ENCODE results near the gene GTF3C1. TPM values are rescaled to one million over a fixed set of nuclear protein-coding genes. Genes with fewer than 3 reads are reported as not detected.

The GTF3C1 gene
- total and polyA plus RNA-seq, 4 donors = 15.3 to 28.0 (median 22.2) TPM

GRCh38 chr16:27462846-27463682, 86.6 kb downstream of the GTF3C1 start (continued):
- TF ChIP-seq ZBTB33 (IDR thresholded peaks at IDR 0.05) = no peak
- TF ChIP-seq, protein P1, sequence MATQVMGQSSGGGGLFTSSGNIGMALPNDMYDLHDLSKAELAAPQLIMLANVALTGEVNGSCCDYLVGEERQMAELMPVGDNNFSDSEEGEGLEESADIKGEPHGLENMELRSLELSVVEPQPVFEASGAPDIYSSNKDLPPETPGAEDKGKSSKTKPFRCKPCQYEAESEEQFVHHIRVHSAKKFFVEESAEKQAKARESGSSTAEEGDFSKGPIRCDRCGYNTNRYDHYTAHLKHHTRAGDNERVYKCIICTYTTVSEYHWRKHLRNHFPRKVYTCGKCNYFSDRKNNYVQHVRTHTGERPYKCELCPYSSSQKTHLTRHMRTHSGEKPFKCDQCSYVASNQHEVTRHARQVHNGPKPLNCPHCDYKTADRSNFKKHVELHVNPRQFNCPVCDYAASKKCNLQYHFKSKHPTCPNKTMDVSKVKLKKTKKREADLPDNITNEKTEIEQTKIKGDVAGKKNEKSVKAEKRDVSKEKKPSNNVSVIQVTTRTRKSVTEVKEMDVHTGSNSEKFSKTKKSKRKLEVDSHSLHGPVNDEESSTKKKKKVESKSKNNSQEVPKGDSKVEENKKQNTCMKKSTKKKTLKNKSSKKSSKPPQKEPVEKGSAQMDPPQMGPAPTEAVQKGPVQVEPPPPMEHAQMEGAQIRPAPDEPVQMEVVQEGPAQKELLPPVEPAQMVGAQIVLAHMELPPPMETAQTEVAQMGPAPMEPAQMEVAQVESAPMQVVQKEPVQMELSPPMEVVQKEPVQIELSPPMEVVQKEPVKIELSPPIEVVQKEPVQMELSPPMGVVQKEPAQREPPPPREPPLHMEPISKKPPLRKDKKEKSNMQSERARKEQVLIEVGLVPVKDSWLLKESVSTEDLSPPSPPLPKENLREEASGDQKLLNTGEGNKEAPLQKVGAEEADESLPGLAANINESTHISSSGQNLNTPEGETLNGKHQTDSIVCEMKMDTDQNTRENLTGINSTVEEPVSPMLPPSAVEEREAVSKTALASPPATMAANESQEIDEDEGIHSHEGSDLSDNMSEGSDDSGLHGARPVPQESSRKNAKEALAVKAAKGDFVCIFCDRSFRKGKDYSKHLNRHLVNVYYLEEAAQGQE (IDR thresholded peaks at IDR 0.05) = no peak

GRCh38 chr16:27462200-27462845, 87.4 kb downstream of the GTF3C1 start:
- no peak overlapping the region for H3K9ac ChIP-seq (ENCODE audit: low read depth in 1 of 2, low read length in 2 of 2)
- no peaks in the 10 kb centered on the region for H3K9me3 ChIP-seq (ENCODE audit: control insufficient read depth in 4 of 4, low read length in 3 of 4)

DNA sequence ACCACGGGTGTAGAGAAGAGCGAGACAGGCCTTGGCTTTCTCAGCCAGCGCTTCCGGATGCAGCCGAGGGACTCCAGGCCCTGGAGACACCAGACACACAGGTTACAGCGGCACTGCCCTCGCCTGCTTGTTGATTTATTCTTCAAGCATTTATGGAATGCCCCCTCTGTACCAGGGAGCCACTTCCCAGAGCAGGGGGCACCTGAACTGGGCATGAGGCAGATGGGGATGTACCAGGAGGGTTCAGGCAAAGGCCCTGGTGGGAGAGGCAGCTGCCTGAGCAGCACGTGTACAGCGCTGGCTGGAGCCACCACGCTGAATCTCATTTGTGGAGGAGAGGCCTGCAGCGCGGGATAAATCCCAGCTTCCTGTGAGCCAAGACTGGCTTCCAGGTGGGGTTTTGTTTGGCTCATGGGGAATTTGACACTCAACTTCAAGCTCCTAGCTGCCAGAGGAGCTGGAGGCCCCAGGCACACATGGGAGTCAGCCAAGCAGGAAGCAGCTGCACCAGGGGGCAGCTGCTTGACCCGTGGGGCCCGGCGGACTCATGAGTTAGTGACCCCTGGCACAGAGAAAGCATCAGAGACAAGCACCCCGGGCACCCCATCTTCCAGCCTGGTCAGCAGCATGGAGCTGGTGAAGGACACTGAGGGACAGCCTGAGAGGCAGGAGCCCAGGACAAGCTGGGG, 88.1 kb downstream of the GTF3C1 start:
- TF ChIP-seq HNF4G (IDR thresholded peaks at IDR 0.05) (no peak), EGR1 (IDR thresholded peaks at IDR 0.05; ENCODE audit: low read depth in 2 of 2) (no peak), NR2F2 (IDR thresholded peaks at IDR 0.05) (peak; percentile 72)
- H3K9me3 ChIP-seq (ENCODE audit: control insufficient read depth in 4 of 4, low read length in 3 of 4) = no peaks in the 10 kb centered on the region
- H3K27ac ChIP-seq (ENCODE audit: low read depth in 1 of 2, low read length in 2 of 2) = no peak overlapping the region
- no peak for DNase-seq (ENCODE audit: low spot score)
- no peak overlapping the region for H3K9ac ChIP-seq (ENCODE audit: low read depth in 1 of 2, low read length in 2 of 2)
- peaks cover 13 to 59% (median 28%) of the 10 kb centered on the region in 4 donors for H3K36me3 ChIP-seq (ENCODE audit: control insufficient read depth in 4 of 4, insufficient read depth in 3 of 4, low read depth in 1 of 4, low read length in 3 of 4)
- no peaks in the 10 kb centered on the region for H3K4me1 ChIP-seq (ENCODE audit: control insufficient read depth in 4 of 4, insufficient read depth in 4 of 4, low read length in 3 of 4)
- WGBS = 85% methylated on average over 16 of the region's 16 CpGs
- no peak overlapping the region for H3K4me3 ChIP-seq (ENCODE audit: low read depth in 1 of 3, low read length in 3 of 3)
- H3K27me3 ChIP-seq (ENCODE audit: control insufficient read depth in 4 of 4, insufficient read depth in 4 of 4, low read length in 3 of 4) = no peaks in the 10 kb centered on the region

More at GRCh38 chr16:27462200-27462845, 87.4 kb downstream of the GTF3C1 start:
- no peak for TF ChIP-seq HNF4G (IDR thresholded peaks at IDR 0.05)
- DNase-seq (ENCODE audit: low spot score) = no peak
- WGBS = 91% methylated on average over 18 of the region's 18 CpGs
- Histone ChIP-seq H3K4me3 (ENCODE audit: low read depth in 1 of 3, low read length in 3 of 3) (no peak overlapping the region), H3K4me1 (ENCODE audit: control insufficient read depth in 4 of 4, insufficient read depth in 4 of 4, low read length in 3 of 4) (no peaks in the 10 kb centered on the region), H3K27me3 (ENCODE audit: control insufficient read depth in 4 of 4, insufficient read depth in 4 of 4, low read length in 3 of 4) (no peaks in the 10 kb centered on the region), H3K36me3 (ENCODE audit: control insufficient read depth in 4 of 4, insufficient read depth in 3 of 4, low read depth in 1 of 4, low read length in 3 of 4) (peaks cover 13 to 65% (median 29%) of the 10 kb centered on the region in 4 donors), H3K27ac (ENCODE audit: low read depth in 1 of 2, low read length in 2 of 2) (no peak overlapping the region)

Measured in liver (tissue), 9 donors.